ENCODE data around the gene ANXA2.

GRCh38 chr15:60397772-60398445 lies at the start of gene ANXA2:
- TF ChIP-seq POLR2A (IDR thresholded peaks at IDR 0.05; ENCODE audit: low read depth, low read length) (peak; percentile 85; the same call in 1 of the 2 replicates), POLR2AphosphoS5 (IDR thresholded peaks at IDR 0.05; ENCODE audit: low read depth, low read length) (peak; percentile 63; the same call in 1 of the 2 replicates)

Measured in GM12892 (cell line).